ENCODE results near the gene SNF8. TPM values are rescaled to one million over a fixed set of nuclear protein-coding genes. Genes with fewer than 3 reads are reported as not detected.

SNF8 gene
- total RNA-seq, 1 experiment from 2014 or later: 156 TPM

GRCh38 chr17:48927978-48928745 lies 16.5 kb downstream of the SNF8 start:
- Mint-ChIP-seq H3K27me3 (ENCODE audit: insufficient read depth, unreplicated experiment) (no peaks in the 10 kb centered on the region), H3K9me3 (ENCODE audit: unreplicated experiment) (no peaks in the 10 kb centered on the region), H3K36me3 (ENCODE audit: insufficient read depth, unreplicated experiment) (peaks cover 97% of the 10 kb centered on the region), H3K4me3 (ENCODE audit: unreplicated experiment) (no peak overlapping the region), H3K27ac (ENCODE audit: low read depth, unreplicated experiment) (peak overlapping the region; percentile 14), H3K4me1 (ENCODE audit: insufficient read depth, unreplicated experiment) (peaks cover 19% of the 10 kb centered on the region)
- intact Hi-C loops (cut with micrococcal nuclease): no loop called here
- POLR2A ChIA-PET: interaction anchor here (0.7 to 1.8 kb wide), 4 partner anchors 10 to 36 kb away, joined by 4 to 7 read pairs (median 4); partner anchors contain the start of genes ATP5MC1 and SNF8
- no peak for DNase-seq (ENCODE audit: unreplicated experiment)
- CTCF ChIA-PET: interaction anchor here (0.7 kb wide), 1 partner anchor 186 kb away, joined by 4 read pairs; no protein-coding TSS in a partner anchor
- TF ChIP-seq CTCF (IDR thresholded peaks at IDR 0.05; ENCODE audit: unreplicated experiment): no peak
- BruUV-seq (replicated peaks): TSS peak; percentile 13

- H3K36me3 Mint-ChIP-seq (ENCODE audit: insufficient read depth, unreplicated experiment): peaks cover 100% of the 10 kb centered on the region
- DNase-seq (ENCODE audit: unreplicated experiment): no peak
- ChIA-PET CTCF (no interaction called here), POLR2A (interaction anchor here (0.9 to 1.6 kb wide), 2 partner anchors 10 to 11 kb away, joined by 3 to 5 read pairs; no protein-coding TSS in a partner anchor)
- TF ChIP-seq CTCF (IDR thresholded peaks at IDR 0.05; ENCODE audit: unreplicated experiment): no peak
- H3K4me1 Mint-ChIP-seq (ENCODE audit: insufficient read depth, unreplicated experiment): peaks cover 19% of the 10 kb centered on the region
- H3K27me3 Mint-ChIP-seq (ENCODE audit: insufficient read depth, unreplicated experiment): no peaks in the 10 kb centered on the region
- no peaks in the 10 kb centered on the region for H3K9me3 Mint-ChIP-seq (ENCODE audit: unreplicated experiment)
- H3K4me3 Mint-ChIP-seq (ENCODE audit: unreplicated experiment): no peak overlapping the region
- H3K27ac Mint-ChIP-seq (ENCODE audit: low read depth, unreplicated experiment): peak overlapping the region; percentile 52
- intact Hi-C loops (cut with micrococcal nuclease): no loop called here
- no TSS peak for BruUV-seq (replicated peaks)
These were observed 18.7 kb downstream of the SNF8 start for GRCh38 chr17:48925991-48926342.

- Mint-ChIP-seq H3K4me1 (ENCODE audit: insufficient read depth, unreplicated experiment) (peaks cover 19% of the 10 kb centered on the region), H3K27ac (ENCODE audit: low read depth, unreplicated experiment) (peak overlapping the region; percentile 52), H3K36me3 (ENCODE audit: insufficient read depth, unreplicated experiment) (peaks cover 100% of the 10 kb centered on the region), H3K9me3 (ENCODE audit: unreplicated experiment) (no peaks in the 10 kb centered on the region), H3K4me3 (ENCODE audit: unreplicated experiment) (no peak overlapping the region), H3K27me3 (ENCODE audit: insufficient read depth, unreplicated experiment) (no peaks in the 10 kb centered on the region)
- no peak for DNase-seq (ENCODE audit: unreplicated experiment)
- intact Hi-C loops (cut with micrococcal nuclease): no loop called here
- TF ChIP-seq CTCF (IDR thresholded peaks at IDR 0.05; ENCODE audit: unreplicated experiment): no peak
- ChIA-PET CTCF (no interaction called here), POLR2A (interaction anchor here (0.9 kb wide), 1 partner anchor 12 kb away, joined by 3 read pairs; no protein-coding TSS in a partner anchor)
- no TSS peak for BruUV-seq (replicated peaks)
These were observed 19.2 kb downstream of the SNF8 start for GRCh38 chr17:48925251-48925990.
